NCI-H1092 (cell line): Measurements from ENCODE around the gene RAP1GAP.
A peak's percentile ranks its signal among the peaks of the same experiment; 100 is the strongest.

Experiments
- DNase-seq: peaks from one replicate; lab custom pipeline; 2025; lab: John Stamatoyannopoulos, UW

RAP1GAP gene

GRCh38 chr1:21662426-21663247 is 6.5 kb downstream of the RAP1GAP start:
- DNase-seq = no peak

- DNase-seq = no peak
Observed at GRCh38 chr1:21661886-21662285, 7.3 kb downstream of the RAP1GAP start.

- DNase-seq = no peak
Observed at GRCh38 chr1:21659924-21660326, 9.2 kb downstream of the RAP1GAP start.

- peak; percentile 83 for DNase-seq
Observed at GRCh38 chr1:21659099-21659923, 9.8 kb downstream of the RAP1GAP start.

GRCh38 chr1:21657456-21658190 is 11.5 kb downstream of the RAP1GAP start:
- no peak for DNase-seq

- DNase-seq = no peak
Observed at GRCh38 chr1:21655748-21656147, 13.4 kb downstream of the RAP1GAP start.

GRCh38 chr1:21655259-21655658 is 13.9 kb downstream of the RAP1GAP start:
- no peak for DNase-seq

- no peak for DNase-seq
Observed at GRCh38 chr1:21654209-21654608, 14.9 kb downstream of the RAP1GAP start.

GRCh38 chr1:21653744-21654100 is 15.4 kb downstream of the RAP1GAP start:
- no peak for DNase-seq

GRCh38 chr1:21652937-21653743 is 16.0 kb downstream of the RAP1GAP start:
- DNase-seq = no peak

- DNase-seq = no peak
Observed at GRCh38 chr1:21652101-21652936, 16.8 kb downstream of the RAP1GAP start.

GRCh38 chr1:21651214-21652042 is 17.7 kb downstream of the RAP1GAP start:
- peak; percentile 59 for DNase-seq

- no peak for DNase-seq
Observed at GRCh38 chr1:21650400-21650799, 18.8 kb downstream of the RAP1GAP start.

GRCh38 chr1:21649315-21649714 is 19.8 kb downstream of the RAP1GAP start:
- DNase-seq = no peak

- no peak for DNase-seq
Observed at GRCh38 chr1:21648791-21649190, 20.4 kb downstream of the RAP1GAP start.

- no peak for DNase-seq
Observed at GRCh38 chr1:21648352-21648730, 20.8 kb downstream of the RAP1GAP start.

GRCh38 chr1:21647431-21648351 is 21.5 kb downstream of the RAP1GAP start:
- no peak for DNase-seq

GRCh38 chr1:21645550-21645949 is 23.6 kb downstream of the RAP1GAP start:
- peak; percentile 48 for DNase-seq

GRCh38 chr1:21644906-21645305 is 24.3 kb downstream of the RAP1GAP start:
- DNase-seq = no peak
